LNCAP (cell line): ENCODE data around the gene MDFIC2.

Source experiments
- CTCF ChIP-seq: fragments of 450-650 bp; IDR thresholded peaks from 2 replicates; pipeline ENCODE4 v1.5.1; 2017; ENCODE audit warnings: mild to moderate bottlenecking

MDFIC2 gene

DNA sequence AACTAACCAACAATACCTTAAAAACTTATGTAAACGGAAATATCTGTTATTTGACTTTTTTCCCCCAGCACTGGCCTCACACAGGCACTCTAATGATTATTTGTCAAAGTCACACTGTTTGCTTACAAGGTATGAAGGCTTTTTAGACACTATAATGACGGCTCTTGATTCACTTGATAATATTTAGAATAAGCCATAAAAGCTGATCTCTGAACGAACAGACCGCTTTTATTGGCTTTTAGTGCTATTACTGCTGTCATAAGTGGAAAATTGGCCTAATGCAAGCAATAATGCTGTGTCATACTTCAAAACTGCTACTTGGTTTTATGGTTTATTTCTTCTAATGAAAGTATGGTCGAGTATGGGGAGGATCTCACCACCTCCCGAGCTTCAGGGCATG, 35.1 kb downstream of the MDFIC2 start:
- no peak for TF ChIP-seq CTCF

GRCh38 chr3:70276901-70277300, 35.5 kb downstream of the MDFIC2 start:
- TF ChIP-seq CTCF, result no peak

GRCh38 chr3:70273492-70273891, 38.9 kb downstream of the MDFIC2 start:
- TF ChIP-seq CTCF, result no peak

DNA sequence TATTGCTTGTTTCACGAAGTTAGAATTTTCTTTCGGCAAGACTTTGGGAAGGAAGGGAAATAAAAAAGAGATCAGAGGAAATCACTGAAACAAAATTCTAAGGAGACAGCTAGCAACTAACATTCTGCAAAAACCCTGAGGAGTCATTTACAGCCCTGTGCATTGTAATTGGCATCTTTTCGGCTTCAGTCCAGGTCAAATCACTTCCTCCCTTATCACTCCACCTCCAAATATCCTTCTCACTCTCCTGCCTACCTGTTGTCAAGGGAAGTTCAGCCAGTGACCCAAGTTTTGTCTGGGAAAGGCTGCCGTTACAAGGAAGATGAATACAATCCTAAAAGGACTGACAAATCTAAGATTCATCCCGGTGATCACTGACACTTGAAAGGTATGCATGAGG, 39.6 kb downstream of the MDFIC2 start:
- TF ChIP-seq CTCF, result no peak

DNA sequence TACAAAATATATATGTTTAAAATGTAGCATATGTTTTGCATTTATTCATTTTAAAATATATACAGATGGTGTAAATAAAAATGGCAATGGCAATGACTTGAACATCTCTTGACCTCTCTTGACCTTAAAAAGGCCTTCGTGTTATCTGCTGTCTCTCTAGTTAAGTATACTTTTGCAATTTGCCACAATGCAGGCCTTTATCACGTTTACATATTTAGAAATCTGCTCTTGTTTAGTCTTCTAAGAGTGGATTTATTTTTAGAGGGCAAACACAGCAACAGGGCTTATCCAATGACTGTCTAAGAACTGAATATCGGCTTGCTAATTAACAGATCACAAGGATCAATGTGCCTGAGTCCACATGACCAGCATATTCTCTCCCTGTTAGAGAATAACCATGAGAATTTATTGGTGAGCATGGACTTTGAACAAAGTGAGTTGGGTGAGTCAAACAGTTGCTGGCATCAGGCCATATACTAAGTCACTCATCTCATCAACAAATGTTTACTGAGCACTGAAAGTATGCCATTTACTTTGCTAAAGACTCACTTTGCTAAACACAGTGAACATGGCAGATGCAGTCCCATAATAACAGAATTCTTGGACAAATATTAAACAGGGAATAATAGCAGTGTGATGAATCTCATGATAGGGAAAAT, 48.2 kb downstream of the MDFIC2 start:
- no peak for TF ChIP-seq CTCF

GRCh38 chr3:70261283-70261682, 51.2 kb downstream of the MDFIC2 start:
- no peak for TF ChIP-seq CTCF

DNA sequence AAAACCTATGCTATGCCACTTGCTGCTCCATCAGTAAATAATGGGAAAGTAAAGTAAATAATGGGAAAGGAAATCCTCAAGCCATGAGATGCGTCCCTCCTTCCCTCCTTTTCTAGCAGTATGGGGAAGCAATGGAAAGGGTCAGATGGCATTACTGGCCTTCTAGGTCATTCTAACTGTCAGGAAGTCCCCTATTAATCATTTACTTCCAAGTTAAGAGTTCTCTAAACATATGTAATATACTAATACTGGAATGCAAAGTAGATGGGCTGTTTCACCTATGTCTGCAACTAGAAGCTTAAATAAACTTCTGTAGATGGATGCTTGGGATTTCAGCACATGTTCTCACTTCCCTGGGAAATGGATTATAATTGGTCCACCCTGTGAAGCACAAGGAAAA, 55.9 kb downstream of the MDFIC2 start:
- TF ChIP-seq CTCF, result no peak

GRCh38 chr3:70250492-70250891, 61.9 kb downstream of the MDFIC2 start:
- TF ChIP-seq CTCF, result no peak
